Glomerular endothelial cell (primary cell): ENCODE results near the gene CNTRL. TPM values are rescaled to one million over a fixed set of nuclear protein-coding genes. Genes with fewer than 3 reads are reported as not detected.
"Not testable (repeated sequence)": the region's sequence is repeated elsewhere in the genome, so short reads cannot be mapped to it uniquely, and the experiment has no call there.

Experiments
- DNase-seq: peaks from one replicate; pipeline ENCODE4 v3.0.0-alpha.2; 2011; ENCODE audit warnings: low read depth, low spot score; ENCODE audit errors: extremely low read depth
- total RNA-seq: library from RNA; depleted of rRNA; stranded (reverse); fragments of >200 nt; gene quantifications from 2 replicates; pipeline ENCODE4 v1.2.3, GENCODE V29; 2015

Gene CNTRL
- total RNA-seq = 3.8 and 8.1 TPM in 2 replicates

- DNase-seq = no peak
These were observed at the start of gene CNTRL for GRCh38 chr9:121074370-121075250. Gene CNTRL, plus strand, starts transcription at chr9:121074955. Its CDS starts 13,372 bp downstream, at chr9:121088327.

- no peak for DNase-seq
These were observed 48.5 kb upstream of the CNTRL start for GRCh38 chr9:121026260-121026691.

- DNase-seq = no peak
These were observed 48.0 kb upstream of the CNTRL start for GRCh38 chr9:121026768-121027167.

GRCh38 chr9:121028285-121028684 is 46.5 kb upstream of the CNTRL start:
- DNase-seq = not testable (repeated sequence)

- DNase-seq = no peak
These were observed 45.3 kb upstream of the CNTRL start for GRCh38 chr9:121029469-121029868.

DNA sequence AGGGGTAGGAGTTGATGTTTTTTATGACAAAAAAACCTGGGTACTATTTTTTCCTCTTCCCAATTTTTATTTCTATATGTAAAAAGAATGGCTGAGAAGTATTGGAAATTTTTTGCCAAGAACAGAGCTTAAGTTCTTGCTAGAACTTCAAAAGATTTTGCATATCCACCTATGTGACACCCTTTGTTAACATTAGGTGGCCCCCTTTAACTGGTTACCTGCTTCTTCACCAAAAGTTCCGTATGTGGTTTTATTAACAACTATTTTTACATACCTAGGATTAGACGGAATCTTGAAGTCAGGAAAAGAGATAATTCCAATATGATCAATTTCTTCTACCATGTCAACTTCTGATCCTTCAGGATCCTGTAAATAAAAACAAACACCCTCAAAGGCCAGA is 40.2 kb upstream of the CNTRL start:
- no peak for DNase-seq

GRCh38 chr9:121035717-121036116 is 39.0 kb upstream of the CNTRL start:
- DNase-seq = not testable (repeated sequence)

DNA sequence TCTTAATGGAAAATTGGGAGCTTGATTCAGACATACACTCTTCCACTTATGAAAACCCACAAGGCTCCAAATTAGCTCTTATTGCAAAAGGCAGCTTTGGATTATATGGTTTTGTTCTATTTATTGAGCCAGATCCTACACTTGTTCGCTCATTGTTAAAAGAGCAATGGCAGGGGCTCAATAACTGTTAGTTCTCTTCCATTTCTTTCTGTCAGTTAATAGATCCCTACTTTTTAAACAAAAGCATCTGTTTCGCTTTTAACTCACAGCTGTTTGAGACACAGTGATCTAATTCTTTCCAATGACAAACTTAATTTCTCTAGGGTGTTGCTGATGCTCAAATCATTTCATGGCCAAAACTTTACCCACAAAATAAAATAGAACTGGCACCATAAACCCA is 36.4 kb upstream of the CNTRL start:
- DNase-seq = no peak

- no peak for DNase-seq
These were observed 36.0 kb upstream of the CNTRL start for GRCh38 chr9:121038804-121039203.

- no peak for DNase-seq
These were observed 26.6 kb upstream of the CNTRL start for GRCh38 chr9:121048175-121048574.

GRCh38 chr9:121048618-121049017 is 26.1 kb upstream of the CNTRL start:
- DNase-seq = no peak

- DNase-seq = no peak
These were observed 24.4 kb upstream of the CNTRL start, which contains the start of gene C5 for GRCh38 chr9:121050128-121050988. Gene C5, minus strand, starts transcription at chr9:121050275. Its CDS starts 29 bp downstream, at chr9:121050246.

DNA sequence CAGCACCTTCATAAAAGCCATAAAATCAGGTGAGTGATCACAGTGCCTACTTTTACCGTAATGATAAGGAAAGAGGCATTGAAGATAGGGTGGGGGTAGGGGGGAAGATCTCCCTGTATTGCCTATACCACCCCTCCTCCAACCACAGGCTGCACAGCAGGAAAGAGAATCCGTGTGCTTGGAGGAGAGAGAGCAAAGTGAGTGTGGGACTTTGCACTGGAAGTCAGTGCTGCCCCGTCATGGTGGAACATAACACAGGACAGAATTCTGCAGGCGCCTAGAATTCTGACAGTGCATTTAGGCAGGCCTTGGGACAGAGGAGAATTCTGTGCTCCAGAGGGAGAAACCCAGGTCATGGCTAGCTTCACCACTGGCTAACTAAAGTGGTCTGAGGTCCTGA is 21.2 kb upstream of the CNTRL start:
- no peak for DNase-seq

- DNase-seq = no peak
These were observed 19.1 kb upstream of the CNTRL start for GRCh38 chr9:121055642-121056143.

DNA sequence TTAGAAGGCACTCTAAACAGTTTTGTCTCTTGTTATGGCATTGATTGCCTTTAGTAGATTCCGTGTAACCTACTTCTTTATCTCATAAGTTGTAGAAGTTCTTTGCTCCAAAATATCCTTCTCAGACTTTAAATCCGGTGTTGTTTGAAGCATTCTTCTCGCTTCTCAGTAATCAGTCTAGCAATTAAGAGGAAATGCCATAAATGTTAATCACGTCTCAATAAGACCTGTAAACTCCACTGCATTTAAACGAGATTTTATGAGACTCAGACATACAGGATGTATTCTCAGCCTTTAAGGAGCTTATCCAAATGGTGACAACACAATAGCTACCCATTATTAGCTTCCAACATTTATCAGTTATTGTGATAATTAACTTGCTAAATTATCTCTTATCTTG is 16.9 kb upstream of the CNTRL start:
- no peak for DNase-seq

- no peak for DNase-seq
These were observed 15.2 kb upstream of the CNTRL start for GRCh38 chr9:121059513-121059912.

- DNase-seq = peak; percentile 71
These were observed 14.6 kb upstream of the CNTRL start for GRCh38 chr9:121059998-121060636.

GRCh38 chr9:121066850-121067249 is 7.9 kb upstream of the CNTRL start:
- DNase-seq = no peak

DNA sequence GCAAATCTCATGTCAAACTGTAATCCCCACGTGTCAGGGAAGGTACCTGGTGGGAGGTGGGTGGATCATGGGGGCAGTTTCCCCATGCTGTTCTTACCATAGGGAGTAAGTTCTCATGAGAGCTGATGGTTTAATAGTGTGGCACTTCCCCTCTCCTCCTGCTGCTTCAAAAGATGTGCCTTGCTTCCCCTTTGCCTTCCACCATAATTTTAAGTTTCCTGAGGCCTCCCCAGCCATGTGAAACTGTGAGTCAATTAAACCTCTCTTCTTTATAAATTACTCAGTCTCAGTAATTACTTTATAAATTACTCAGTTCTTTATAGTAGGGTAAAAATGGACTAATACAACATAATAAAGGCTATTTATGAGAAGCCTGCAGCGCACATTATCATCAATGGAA is 7.1 kb upstream of the CNTRL start:
- DNase-seq = no peak

GRCh38 chr9:121069396-121069795 is 5.4 kb upstream of the CNTRL start:
- DNase-seq = no peak

DNA sequence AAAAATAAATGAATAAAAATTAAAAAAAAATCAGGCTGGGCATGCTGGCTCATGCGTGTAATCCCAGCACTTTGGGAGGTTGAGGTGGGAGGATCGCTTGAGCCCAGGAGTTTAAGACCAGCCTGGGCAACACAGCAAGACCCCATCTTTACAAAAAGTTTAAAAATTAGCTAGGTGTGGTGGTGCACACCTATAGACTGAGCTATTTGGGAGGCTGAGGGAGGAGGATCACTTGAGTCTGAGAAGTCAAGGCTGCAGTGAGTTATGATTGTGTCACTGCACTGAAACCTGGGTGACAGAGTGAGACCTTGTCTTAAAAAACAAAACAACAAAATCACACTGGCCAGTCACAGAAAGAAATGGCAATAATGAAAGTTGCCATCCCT is 3.4 kb upstream of the CNTRL start:
- no peak for DNase-seq
